ENCODE measurements around the gene DYSF. TPM values are rescaled to one million over a fixed set of nuclear protein-coding genes. Genes with fewer than 3 reads are reported as not detected.

The DYSF gene
- polyA plus RNA-seq, 1 donor (not counting 4 experiments of a cell fraction or from before 2014, with no cell fraction given), result 8.2 TPM

- FAIRE-seq, result no peak
- no peaks in the 10 kb centered on the region for H3K36me3 ChIP-seq (ENCODE audit: control insufficient read depth in 2 of 2, extremely low read depth in 1 of 2, insufficient read depth in 2 of 2, low read length in 2 of 2)
- H3K9me1 ChIP-seq (ENCODE audit: control insufficient read depth, extremely low read depth, insufficient read depth, low read length), result no peaks in the 10 kb centered on the region
- TF ChIP-seq CTCF (optimal IDR thresholded peaks at IDR 0.05 in 1 of 3, IDR thresholded peaks at IDR 0.05 in 1 of 3, conservative IDR thresholded peaks at IDR 0.05 in 1 of 3; ENCODE audit: extremely low read depth in 1 of 3, insufficient read depth in 2 of 3, low read length in 3 of 3) (no peak), EZH2 (IDR thresholded peaks at IDR 0.05; ENCODE audit: low read length) (no peak)
- dilution Hi-C loops (cut with MboI; ENCODE audit: extremely low pct_ligation_motif_present, low sequenced_read_pairs), result no loop called here
- no peak overlapping the region for H2AFZ ChIP-seq (ENCODE audit: control insufficient read depth, low read length)
- H3K27me3 ChIP-seq (ENCODE audit: control insufficient read depth, extremely low read depth, insufficient read depth, low read length), result peaks cover 33% of the 10 kb centered on the region
- H4K20me1 ChIP-seq (ENCODE audit: control insufficient read depth, extremely low read depth, insufficient read depth, low read length), result no peaks in the 10 kb centered on the region
- no peak for DNase-seq (ENCODE audit: low read depth, low spot score)
- H3K9me3 ChIP-seq (ENCODE audit: control insufficient read depth, low read depth, low read length), result no peaks in the 10 kb centered on the region
- H3K27ac ChIP-seq (ENCODE audit: control insufficient read depth, insufficient read depth, low read length), result no peak overlapping the region
- no peaks in the 10 kb centered on the region for H3K4me1 ChIP-seq (ENCODE audit: control insufficient read depth, extremely low read depth, insufficient read depth, low read length)
- H3K79me2 ChIP-seq (ENCODE audit: control insufficient read depth, insufficient read depth, low read length), result no peaks in the 10 kb centered on the region
- no peak overlapping the region for H3K4me2 ChIP-seq (ENCODE audit: control insufficient read depth, extremely low read depth, insufficient read depth, low read depth, low read length)
- H3K4me3 ChIP-seq (ENCODE audit: control insufficient read depth in 2 of 3, extremely low read depth in 1 of 3, insufficient read depth in 2 of 3, low read depth in 1 of 3, low read length in 3 of 3), result no peak overlapping the region
- no peak overlapping the region for H3K9ac ChIP-seq (ENCODE audit: control insufficient read depth, extremely low read depth, insufficient read depth, low read length)
Measured at GRCh38 chr2:71700041-71700657, 246.8 kb downstream of the DYSF start.

- no peak overlapping the region for H3K4me3 ChIP-seq (ENCODE audit: control insufficient read depth in 2 of 3, extremely low read depth in 1 of 3, insufficient read depth in 2 of 3, low read depth in 1 of 3, low read length in 3 of 3)
- H3K9me1 ChIP-seq (ENCODE audit: control insufficient read depth, extremely low read depth, insufficient read depth, low read length), result no peaks in the 10 kb centered on the region
- H3K9ac ChIP-seq (ENCODE audit: control insufficient read depth, extremely low read depth, insufficient read depth, low read length), result no peak overlapping the region
- no peak overlapping the region for H3K4me2 ChIP-seq (ENCODE audit: control insufficient read depth, extremely low read depth, insufficient read depth, low read depth, low read length)
- FAIRE-seq (no peak), DNase-seq (ENCODE audit: low read depth, low spot score) (no peak)
- H3K79me2 ChIP-seq (ENCODE audit: control insufficient read depth, insufficient read depth, low read length), result no peaks in the 10 kb centered on the region
- dilution Hi-C loops (cut with MboI; ENCODE audit: extremely low pct_ligation_motif_present, low sequenced_read_pairs), result no loop called here
- no peak overlapping the region for H3K27ac ChIP-seq (ENCODE audit: control insufficient read depth, insufficient read depth, low read length)
- no peak for TF ChIP-seq CTCF (optimal IDR thresholded peaks at IDR 0.05 in 1 of 3, IDR thresholded peaks at IDR 0.05 in 1 of 3, conservative IDR thresholded peaks at IDR 0.05 in 1 of 3; ENCODE audit: extremely low read depth in 1 of 3, insufficient read depth in 2 of 3, low read length in 3 of 3)
- no peak for TF ChIP-seq EZH2 (IDR thresholded peaks at IDR 0.05; ENCODE audit: low read length)
- H3K4me1 ChIP-seq (ENCODE audit: control insufficient read depth, extremely low read depth, insufficient read depth, low read length), result no peaks in the 10 kb centered on the region
- H3K9me3 ChIP-seq (ENCODE audit: control insufficient read depth, low read depth, low read length), result no peaks in the 10 kb centered on the region
- peaks cover 33% of the 10 kb centered on the region for H3K27me3 ChIP-seq (ENCODE audit: control insufficient read depth, extremely low read depth, insufficient read depth, low read length)
- no peaks in the 10 kb centered on the region for H3K36me3 ChIP-seq (ENCODE audit: control insufficient read depth in 2 of 2, extremely low read depth in 1 of 2, insufficient read depth in 2 of 2, low read length in 2 of 2)
- H4K20me1 ChIP-seq (ENCODE audit: control insufficient read depth, extremely low read depth, insufficient read depth, low read length), result no peaks in the 10 kb centered on the region
- no peak overlapping the region for H2AFZ ChIP-seq (ENCODE audit: control insufficient read depth, low read length)
Measured at GRCh38 chr2:71700658-71701397, 247.5 kb downstream of the DYSF start.

Measured in keratinocyte (primary cell).